Measurements from ENCODE around the gene ALG3.
A peak's percentile ranks its signal among the peaks of the same experiment; 100 is the strongest.

The ALG3 gene

DNA sequence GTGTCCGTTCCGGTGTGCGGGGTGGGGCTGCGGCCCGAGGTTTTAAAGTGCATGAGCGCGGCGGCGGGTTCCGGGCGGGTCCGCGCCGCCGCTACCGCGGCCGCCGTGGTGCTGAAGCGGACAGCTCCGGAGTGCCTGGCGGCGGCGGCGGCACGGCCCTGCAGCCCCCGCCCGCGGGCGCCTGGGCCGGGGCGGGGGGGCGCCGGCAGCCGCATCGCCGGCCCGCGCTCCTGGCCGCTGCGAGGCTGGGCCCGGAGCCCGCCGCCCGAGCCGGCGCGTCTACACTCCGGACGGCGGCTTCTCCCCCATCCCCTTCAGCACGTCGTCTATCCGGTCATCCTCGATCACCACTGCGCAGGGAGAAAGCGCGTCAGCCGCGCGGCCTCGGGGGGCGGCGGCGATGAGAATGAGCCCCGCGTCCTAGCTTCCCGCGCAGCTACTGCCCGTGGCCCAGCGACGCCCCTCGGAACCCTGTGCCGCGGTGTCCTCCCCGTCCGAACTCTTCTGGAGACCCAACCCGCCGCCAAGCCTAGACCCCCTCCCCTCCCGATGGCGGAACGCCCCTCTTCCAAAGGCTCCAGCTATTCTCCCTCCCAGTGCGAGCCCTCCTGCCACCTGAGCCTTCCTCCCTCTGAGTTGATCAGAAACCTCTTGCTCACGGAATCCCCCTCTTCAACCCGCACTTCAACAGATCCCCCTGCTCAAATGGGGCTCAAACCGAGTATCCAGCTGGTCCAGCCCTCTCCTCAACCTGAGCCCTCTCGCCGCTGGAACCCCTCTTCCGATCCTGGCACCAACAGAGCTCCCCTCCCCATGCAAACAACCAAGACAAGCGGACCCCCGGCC is 11.3 kb upstream of the ALG3 start:
- peak; percentile 45 for DNase-seq

GRCh38 chr3:184259396-184259877 is 10.7 kb upstream of the ALG3 start:
- DNase-seq, result no peak

DNA sequence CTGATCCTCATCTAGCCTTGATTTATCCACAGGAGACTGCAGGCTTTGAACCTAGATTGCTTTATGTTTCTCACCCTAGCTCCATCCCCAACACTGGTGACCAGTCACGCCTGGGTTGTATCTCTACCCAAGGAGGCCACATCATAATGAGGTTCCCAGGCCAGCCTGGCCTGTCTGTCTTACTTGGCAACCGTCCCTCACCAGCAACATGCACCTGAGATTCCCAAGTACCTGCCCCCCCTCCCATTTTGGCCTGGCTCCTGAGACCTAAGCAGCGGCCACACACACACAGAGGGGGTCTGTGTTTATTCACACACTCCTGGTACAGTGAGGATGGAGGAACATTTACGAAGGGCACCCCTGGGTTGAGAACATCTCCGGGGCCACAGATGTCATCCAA is 10.2 kb upstream of the ALG3 start:
- DNase-seq, result no peak

- no peak for DNase-seq
Observed at GRCh38 chr3:184257083-184257915, 8.5 kb upstream of the ALG3 start.

DNA sequence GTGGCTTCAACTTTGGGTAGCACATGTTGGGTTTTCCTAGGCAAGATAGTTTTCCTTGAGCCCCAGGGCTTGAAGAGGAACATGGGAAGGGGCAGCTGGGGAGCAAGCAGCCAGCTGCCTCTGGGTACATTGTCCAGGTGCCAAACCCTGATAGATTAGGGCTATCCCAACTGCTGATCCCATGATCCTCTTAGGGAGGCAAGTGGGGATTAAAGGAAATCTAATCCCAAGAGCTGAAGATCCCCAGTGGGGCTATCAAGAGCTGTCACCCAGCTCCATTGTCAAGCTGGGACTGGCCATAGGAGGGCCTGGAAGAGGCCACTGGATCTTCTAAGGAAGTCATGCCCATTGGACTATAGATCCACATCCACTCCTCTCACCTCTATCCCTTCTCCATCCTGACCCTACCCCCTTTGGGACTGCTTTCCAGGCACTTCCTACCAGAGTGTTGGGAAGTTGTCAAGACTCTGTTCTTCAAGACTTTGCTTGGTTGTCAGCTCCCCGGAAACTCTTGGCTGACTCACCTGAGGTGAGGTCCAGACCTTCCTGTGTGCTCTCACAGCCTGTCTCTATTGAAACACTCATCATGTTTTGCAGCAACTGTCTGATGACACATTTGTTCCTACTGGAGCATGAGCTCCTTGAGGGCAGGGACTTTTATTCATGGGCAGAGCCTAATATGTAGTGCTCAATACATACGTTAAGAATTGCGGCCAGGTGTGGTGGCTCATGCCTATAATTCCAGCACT is 6.7 kb upstream of the ALG3 start:
- no peak for DNase-seq

- DNase-seq, result peak; percentile 96
Observed at GRCh38 chr3:184250167-184250828, 1.5 kb upstream of the ALG3 start.

DNA sequence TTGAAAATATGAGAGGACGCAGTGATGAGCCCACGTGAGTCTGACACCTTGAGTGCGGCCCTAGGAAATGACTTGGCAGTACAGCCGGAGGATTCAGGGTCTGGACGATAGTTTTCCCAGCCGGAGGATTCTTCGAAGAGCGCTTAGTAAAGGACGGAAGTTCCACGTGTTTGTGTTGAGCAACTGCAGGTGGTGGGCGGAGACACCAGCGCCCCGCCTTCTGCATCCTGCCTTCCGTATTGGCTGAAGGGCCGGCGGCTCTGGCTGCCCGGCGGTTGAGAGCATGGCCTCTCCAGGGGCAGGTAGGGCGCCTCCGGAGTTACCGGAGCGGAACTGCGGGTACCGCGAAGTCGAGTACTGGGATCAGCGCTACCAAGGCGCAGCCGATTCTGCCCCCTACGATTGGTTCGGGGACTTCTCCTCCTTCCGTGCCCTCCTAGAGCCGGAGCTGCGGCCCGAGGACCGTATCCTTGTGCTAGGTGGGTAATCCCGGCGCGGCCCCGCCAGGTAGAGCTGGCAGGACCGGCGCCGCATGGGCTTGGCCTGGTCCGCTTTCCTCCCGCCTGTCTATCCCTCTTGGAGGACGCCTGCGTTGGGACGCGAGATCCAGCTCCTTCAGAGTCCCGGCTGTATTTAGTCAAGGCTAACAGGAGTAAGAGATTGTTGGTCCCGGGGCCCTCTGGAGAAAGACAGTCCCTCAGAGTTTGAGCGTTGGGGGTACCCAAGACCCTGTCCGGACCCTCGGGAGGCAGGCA is 827 bp upstream of the ALG3 start, which contains the start of gene EEF1AKMT4:
TSS of gene EEF1AKMT4 (plus strand) at position 261 of the 755 bp plus-strand sequence. CDS start at position 284, 23 bp downstream.
- peak; percentile 100 for DNase-seq

DNA sequence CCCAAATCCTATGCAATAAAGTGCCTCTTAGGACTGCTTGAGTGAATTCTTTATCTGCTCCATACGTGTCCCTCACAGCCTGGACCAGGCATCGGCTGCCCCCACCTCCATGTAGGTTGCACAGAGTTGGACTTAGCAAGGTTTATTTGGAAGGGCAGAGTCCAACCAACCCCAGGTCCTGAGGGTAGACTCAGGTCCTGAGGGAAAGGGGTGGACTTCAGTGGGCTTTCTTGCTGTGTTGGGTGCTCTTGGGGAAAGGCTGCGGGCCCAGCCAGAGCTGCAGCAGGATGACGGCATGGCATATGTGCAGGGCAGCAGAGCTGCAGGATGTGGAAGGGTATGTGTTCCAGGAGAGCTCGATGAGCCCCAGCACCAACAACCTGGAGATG is 6.5 kb downstream of the ALG3 start:
- no peak for DNase-seq

DNA sequence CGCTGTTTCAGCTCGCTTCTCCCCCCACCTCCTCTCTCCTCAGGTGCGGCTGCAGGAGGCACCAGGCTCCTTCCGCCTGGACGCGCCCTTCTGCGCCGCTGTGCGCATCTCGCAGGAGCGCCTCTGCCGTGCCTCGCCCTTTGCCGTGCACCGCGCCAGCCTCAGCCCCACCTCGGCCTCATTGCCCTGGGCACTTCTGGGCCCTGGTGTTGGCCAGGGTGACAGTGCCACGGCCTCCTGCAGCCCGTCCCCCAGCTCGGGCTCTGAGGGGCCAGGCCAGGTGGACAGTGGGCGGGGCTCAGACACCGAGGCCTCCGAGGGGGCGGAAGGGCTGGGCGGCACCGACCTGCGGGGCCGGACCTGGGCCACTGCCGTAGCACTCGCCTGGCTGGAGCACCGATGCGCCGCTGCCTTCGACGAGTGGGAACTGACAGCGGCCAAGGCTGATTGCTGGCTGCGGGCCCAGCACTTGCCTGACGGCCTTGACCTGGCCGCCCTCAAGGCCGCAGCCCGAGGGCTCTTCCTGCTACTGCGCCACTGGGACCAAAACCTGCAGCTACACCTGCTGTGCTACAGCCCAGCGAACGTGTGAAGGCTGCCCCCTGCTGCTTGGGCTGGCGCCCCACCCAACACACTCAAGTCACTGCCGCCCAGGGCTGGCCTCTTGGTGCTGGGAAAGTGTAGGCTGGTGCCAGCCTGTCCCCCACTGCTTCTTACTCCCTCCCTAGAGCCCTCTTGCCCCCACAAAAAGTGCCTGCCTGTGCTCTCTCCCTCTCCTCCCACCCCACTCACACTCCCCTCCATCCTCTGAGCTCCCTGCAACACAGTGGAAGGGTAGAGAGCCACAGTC is 7.1 kb downstream of the ALG3 start:
- peak; percentile 32 for DNase-seq

DNA sequence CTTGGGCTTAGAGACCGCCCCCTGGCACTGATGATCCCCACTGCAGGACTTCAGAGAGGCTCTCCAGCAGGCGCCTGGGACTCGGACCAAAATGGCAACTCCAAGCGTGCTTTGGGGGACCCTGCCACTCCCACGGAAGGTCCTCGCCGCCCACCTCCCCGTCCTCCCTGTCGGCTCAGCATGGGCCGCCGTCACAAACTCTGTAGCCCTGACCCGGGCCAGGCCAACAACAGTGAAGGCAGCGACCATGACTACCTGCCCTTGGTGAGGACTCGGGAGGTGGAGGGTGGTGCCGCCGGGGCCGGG is 7.7 kb downstream of the ALG3 start:
- no peak for DNase-seq

- no peak for DNase-seq
Observed at GRCh38 chr3:184240384-184241140, 8.2 kb downstream of the ALG3 start.

GRCh38 chr3:184239708-184240107 is 9.1 kb downstream of the ALG3 start:
- DNase-seq, result no peak

- no peak for DNase-seq
Observed at GRCh38 chr3:184239221-184239620, 9.5 kb downstream of the ALG3 start.

DNA sequence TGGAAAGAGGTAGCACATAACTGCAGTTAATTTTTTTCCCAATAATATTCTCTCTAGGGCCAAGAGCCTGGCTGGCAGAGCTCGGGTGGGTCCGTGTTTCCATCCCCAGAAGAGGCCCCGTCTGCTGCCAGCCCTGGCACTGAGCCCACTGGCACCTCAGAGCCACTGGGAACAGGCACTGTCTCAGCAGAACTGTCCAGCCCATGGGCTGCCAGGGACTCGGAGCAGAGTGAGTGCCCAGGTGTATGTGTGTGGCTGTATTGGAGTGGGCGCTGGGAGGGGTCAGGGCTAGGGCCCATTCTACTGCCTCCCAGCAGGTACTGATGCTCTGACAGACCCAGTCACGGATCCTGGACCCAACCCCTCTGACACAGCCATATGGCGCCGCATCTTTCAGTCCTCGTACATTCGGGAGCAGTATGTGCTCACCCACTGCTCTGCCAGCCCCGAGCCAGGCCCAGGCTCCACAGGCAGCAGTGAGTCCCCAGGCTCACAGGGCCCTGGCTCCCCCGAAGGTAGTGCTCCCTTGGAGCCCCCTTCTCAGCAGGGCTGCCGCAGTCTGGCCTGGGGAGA is 10.4 kb downstream of the ALG3 start:
- peak; percentile 42 for DNase-seq

DNA sequence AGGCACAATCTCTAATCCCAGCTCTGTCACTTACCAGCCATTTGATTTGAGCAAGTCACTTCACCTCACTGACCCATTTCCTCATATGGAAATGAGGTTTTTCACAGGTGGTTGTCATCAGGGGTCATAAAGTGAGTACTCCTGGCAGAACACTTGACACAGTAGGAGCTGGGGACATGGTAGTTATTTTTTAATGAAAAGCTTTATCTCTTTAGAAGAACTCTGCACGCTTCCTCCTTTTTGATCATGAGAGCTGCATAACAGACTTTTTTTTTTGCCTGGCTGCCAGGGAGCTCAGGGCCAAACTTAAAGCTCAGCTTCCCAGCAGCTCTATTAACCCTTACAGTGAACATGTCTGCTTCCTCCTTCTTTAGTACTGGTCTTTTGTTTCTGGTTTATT is 11.0 kb downstream of the ALG3 start:
- DNase-seq, result peak; percentile 38

- peak; percentile 25 for DNase-seq
Observed at GRCh38 chr3:184237211-184237610, 11.6 kb downstream of the ALG3 start.

DNA sequence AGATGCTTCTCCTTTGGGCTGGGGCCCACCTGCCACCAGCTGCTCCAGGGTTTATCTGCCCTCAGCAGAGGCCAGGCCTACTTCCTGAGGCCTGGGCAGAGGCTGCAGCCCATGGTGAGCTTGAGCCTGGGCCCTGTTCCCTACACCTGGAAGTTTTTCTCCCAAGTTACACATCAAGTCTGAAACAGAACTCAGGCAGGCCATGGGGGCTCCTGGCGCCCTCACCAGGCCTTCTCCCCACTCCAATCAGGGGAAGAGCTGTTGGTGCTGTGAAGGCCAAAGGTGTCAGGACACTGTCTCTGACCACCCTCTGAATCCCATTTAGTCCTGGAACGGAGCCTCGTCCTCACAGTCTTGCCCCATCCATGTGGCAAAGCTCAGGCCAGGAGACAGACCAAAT is 12.1 kb downstream of the ALG3 start:
- peak; percentile 19 for DNase-seq

DNA sequence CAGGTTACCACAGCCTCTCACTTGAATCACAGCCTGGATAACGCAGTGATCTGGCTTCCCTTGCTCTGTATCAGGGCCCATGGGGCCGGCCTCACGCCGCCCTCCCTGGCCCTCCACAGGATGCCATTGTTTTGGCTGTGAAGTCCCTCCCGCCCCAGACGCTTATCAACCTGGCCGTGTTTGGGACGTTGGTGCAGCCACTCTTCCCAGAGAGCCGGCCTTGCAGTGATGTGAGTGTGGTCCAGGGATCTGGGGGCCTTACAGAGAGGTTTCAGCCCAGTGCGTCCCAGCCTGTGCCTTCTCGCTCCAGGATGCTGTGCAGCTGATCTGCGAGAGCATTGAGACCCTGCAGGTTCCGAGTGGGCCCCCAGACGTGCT is 12.7 kb downstream of the ALG3 start:
- DNase-seq, result no peak

- DNase-seq, result peak; percentile 98
Observed at GRCh38 chr3:184235381-184236032, 13.3 kb downstream of the ALG3 start.
